ENCODE measurements around the gene VPS41.

DNA sequence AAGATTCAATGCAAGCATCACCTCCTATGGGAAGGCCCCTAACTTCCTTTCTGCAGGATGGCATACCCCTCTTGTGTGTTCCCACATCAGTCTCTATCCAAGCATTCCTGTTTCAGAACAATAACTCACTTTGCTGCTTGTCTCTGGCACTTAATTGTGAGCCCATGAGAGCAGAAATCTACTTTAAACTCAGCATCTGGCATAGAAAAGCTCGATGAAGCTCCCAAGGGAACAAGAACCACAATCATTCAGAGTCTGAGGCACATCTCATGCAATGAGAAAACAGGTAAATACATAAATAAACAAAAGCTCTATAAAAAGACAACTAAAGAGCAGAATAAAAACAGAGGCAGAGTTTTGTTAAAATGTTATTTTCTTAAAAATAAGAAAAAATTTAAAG lies 66.2 kb downstream of the VPS41 start:
- TF ChIP-seq CTCF (conservative IDR thresholded peaks at IDR 0.05), result no peak
- TF ChIP-seq ZFX (IDR thresholded peaks at IDR 0.05), result no peak
